HG03432 (cell line): ENCODE measurements around the gene MARCHF5.

Experiments used
- ATAC-seq: cut with Tn5 transposase; IDR thresholded peaks from one replicate; pipeline ENCODE4 v1.9.1; 2021; ENCODE audit warnings: mild to moderate bottlenecking, moderate library complexity; ENCODE audit not compliant: unreplicated experiment

The MARCHF5 gene

GRCh38 chr10:92290837-92291615 lies at the start of gene MARCHF5, which contains the start of gene CPEB3:
MARCHF5 (plus strand) TSS chr10:92291167; CDS start chr10:92291495, 328 bp downstream.
CPEB3 (minus strand) TSS chr10:92291078; CDS start chr10:92240350, 50,728 bp downstream.
- ATAC-seq, result peak; percentile 99

- ATAC-seq, result no peak
Measured at GRCh38 chr10:92241501-92241900, 49.5 kb upstream of the MARCHF5 start.

- ATAC-seq, result no peak
Measured at GRCh38 chr10:92242380-92242779, 48.6 kb upstream of the MARCHF5 start.

GRCh38 chr10:92242910-92243671 lies 47.9 kb upstream of the MARCHF5 start:
- peak; percentile 33 for ATAC-seq

- ATAC-seq, result peak; percentile 63
Measured at GRCh38 chr10:92244796-92245195, 46.2 kb upstream of the MARCHF5 start.

- ATAC-seq, result no peak
Measured at GRCh38 chr10:92248566-92248965, 42.4 kb upstream of the MARCHF5 start.

- no peak for ATAC-seq
Measured at GRCh38 chr10:92263396-92263795, 27.6 kb upstream of the MARCHF5 start.

- no peak for ATAC-seq
Measured at GRCh38 chr10:92264249-92264648, 26.7 kb upstream of the MARCHF5 start.

GRCh38 chr10:92265687-92266258 lies 25.2 kb upstream of the MARCHF5 start:
- no peak for ATAC-seq

GRCh38 chr10:92267343-92267742 lies 23.6 kb upstream of the MARCHF5 start:
- ATAC-seq, result peak; percentile 69

- ATAC-seq, result no peak
Measured at GRCh38 chr10:92268748-92269147, 22.2 kb upstream of the MARCHF5 start.

GRCh38 chr10:92274071-92274470 lies 16.9 kb upstream of the MARCHF5 start:
- no peak for ATAC-seq

- no peak for ATAC-seq
Measured at GRCh38 chr10:92278996-92279696, 11.8 kb upstream of the MARCHF5 start.

- no peak for ATAC-seq
Measured at GRCh38 chr10:92284112-92284704, 6.8 kb upstream of the MARCHF5 start.

GRCh38 chr10:92290076-92290836 lies 711 bp upstream of the MARCHF5 start:
- peak; percentile 19 for ATAC-seq

- ATAC-seq, result no peak
Measured at GRCh38 chr10:92291616-92291865, 574 bp downstream of the MARCHF5 start.

- ATAC-seq, result no peak
Measured at GRCh38 chr10:92291921-92292845, 1.2 kb downstream of the MARCHF5 start.

GRCh38 chr10:92298487-92298886 lies 7.5 kb downstream of the MARCHF5 start:
- ATAC-seq, result no peak

- no peak for ATAC-seq
Measured at GRCh38 chr10:92303096-92303495, 12.1 kb downstream of the MARCHF5 start.
